Epithelial cell of proximal tubule (primary cell): ENCODE measurements around the gene GJB1. TPM values are rescaled to one million over a fixed set of nuclear protein-coding genes. Genes with fewer than 3 reads are reported as not detected.

Source experiments
- DNase-seq: peaks from one replicate; pipeline ENCODE4 v3.0.0-alpha.2; 2011; ENCODE audit warnings: low read depth
- H3K4me3 ChIP-seq: 2 replicates; pipeline ENCODE4 v1.5.1; 2011; ENCODE audit warnings: low read depth, mild to moderate bottlenecking, low read length
- total RNA-seq: library from RNA; depleted of rRNA; stranded (reverse); fragments of >200 nt; gene quantifications from 2 replicates; pipeline ENCODE4 v1.2.3, GENCODE V29; 2015
- TF ChIP-seq, protein P1 (sequence below): conservative IDR thresholded peaks from 2 replicates; pipeline ENCODE4 v1.5.1; 2012; ENCODE audit warnings: low read depth, mild to moderate bottlenecking, low read length

GJB1 gene
- total RNA-seq, 1 donor from 2014 or later, result 0.40 TPM

DNA sequence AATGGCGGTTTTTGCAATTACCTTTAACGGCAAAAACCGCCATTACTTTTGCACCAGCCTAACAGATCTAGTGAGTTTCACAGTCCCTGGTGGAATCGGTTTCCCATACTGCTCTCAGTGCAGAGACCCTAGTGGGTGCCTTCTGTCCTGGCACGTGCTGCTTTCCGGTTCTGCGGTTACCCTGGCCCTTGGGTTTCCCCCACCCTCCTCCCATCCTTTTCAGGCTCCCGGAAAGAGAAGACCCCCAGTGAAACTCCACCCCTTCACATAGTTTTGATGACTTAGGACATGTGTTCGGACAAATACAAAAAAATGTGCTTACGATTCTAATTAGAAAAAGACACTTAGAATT, 41.5 kb upstream of the GJB1 start:
- peak overlapping the region; percentile 64 for H3K4me3 ChIP-seq
- TF ChIP-seq, protein P1, sequence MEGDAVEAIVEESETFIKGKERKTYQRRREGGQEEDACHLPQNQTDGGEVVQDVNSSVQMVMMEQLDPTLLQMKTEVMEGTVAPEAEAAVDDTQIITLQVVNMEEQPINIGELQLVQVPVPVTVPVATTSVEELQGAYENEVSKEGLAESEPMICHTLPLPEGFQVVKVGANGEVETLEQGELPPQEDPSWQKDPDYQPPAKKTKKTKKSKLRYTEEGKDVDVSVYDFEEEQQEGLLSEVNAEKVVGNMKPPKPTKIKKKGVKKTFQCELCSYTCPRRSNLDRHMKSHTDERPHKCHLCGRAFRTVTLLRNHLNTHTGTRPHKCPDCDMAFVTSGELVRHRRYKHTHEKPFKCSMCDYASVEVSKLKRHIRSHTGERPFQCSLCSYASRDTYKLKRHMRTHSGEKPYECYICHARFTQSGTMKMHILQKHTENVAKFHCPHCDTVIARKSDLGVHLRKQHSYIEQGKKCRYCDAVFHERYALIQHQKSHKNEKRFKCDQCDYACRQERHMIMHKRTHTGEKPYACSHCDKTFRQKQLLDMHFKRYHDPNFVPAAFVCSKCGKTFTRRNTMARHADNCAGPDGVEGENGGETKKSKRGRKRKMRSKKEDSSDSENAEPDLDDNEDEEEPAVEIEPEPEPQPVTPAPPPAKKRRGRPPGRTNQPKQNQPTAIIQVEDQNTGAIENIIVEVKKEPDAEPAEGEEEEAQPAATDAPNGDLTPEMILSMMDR, result no peak
- no peak for DNase-seq

DNA sequence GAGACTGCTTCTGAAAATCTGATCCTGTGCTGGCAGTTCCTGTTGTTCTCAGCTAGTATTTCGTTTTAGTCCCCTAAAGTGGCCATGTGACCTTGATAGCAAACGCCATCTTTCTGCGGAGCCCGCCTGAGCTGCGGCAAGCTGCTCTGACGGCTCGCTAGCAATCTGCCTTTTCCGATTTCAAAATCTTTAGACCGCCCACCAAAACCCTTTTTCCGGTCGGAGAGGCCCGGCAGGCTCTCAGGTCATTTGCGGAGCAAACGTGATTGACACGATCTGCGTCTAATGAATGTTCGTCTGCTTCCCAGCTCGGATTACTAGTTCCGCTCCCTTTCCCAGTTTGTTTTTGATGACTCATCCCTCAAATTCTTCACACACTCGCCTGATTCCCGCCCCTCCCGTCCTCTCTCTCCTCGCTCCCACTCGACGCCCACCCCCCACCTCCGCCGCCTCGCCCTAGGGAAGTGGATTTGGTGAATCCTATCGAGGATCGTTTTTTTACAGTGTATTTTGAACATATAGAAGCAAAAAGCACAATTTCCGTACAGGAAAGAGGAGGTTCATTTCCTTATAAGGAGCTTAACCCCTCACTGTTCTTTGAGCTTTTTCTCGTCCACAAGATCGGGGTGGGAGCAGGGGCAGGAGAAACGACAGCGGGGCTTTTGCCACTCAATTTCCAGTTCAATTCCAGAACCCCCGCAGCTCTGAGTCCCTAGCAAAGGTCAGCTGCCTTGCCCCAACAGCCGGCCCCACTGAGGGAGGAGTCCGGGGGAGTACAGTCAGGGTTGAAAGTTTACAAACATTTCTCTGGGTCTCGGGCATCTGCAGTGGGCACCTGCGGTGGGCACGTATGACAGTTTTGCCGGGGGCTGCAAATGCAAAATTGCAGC, 40.9 kb upstream of the GJB1 start:
- H3K4me3 ChIP-seq, result peak overlapping the region; percentile 64
- peak; percentile 84 for DNase-seq
- TF ChIP-seq, protein P1, result no peak

DNA sequence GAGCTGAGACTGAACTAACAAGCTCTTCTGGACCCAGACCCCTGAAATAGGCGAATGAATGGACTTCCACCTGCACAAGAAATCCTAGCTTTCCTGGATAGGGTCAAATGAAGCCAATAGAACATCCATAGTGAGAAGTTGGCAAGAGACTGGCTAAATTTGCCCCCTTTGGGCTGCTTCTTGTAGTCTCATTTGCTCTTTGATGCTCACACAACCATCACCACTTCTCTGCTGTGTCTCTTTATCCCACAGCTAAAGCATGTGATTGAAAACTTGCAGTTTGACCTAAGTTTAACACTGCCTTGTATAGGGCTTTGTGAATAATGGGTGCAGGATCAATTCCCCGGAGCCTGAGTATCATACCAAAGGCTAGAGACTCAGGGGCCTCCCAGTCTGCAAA, 40.2 kb upstream of the GJB1 start:
- TF ChIP-seq, protein P1, result no peak
- H3K4me3 ChIP-seq, result peak overlapping the region; percentile 52
- no peak for DNase-seq

DNA sequence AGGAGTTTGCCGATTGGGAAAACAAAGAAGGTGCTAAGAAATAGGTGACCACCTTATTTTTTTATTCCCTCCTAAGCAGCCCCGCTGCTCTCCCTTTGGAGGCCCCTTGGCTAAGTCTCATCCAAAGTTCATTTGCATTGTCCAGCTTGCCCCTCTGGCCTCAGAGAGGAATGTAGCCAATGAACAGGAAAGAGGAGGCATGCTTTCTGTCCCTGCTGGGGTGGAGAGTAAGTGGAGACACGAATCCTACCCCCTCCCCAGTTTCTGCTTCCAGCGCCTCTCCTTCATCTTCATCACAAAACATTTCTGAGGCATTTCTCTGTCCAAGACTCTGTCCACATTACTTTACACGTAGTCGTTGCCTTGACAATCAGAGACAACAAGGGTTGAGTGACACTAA, 39.7 kb upstream of the GJB1 start:
- no peak overlapping the region for H3K4me3 ChIP-seq
- TF ChIP-seq, protein P1, result no peak
- DNase-seq, result no peak

DNA sequence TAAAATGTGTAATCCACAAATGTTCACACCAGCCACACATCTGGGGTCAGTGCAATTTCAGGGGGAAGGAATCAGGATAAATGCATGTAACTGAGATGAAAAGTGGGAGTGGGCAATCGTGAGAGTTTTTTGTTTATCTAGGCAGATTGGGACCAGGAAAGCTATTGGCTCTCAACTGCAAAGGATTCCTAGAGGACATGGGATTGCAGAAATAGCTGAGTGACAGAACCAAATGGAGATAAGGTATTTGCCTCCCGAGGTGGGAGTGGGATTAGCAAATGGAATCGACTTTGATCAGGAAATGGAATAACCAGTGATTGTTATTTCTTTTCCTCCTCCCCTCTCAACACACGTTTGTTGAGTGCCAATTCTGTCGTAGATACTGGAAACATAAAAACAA, 38.9 kb upstream of the GJB1 start:
- TF ChIP-seq, protein P1, result no peak
- no peak overlapping the region for H3K4me3 ChIP-seq
- DNase-seq, result no peak

DNA sequence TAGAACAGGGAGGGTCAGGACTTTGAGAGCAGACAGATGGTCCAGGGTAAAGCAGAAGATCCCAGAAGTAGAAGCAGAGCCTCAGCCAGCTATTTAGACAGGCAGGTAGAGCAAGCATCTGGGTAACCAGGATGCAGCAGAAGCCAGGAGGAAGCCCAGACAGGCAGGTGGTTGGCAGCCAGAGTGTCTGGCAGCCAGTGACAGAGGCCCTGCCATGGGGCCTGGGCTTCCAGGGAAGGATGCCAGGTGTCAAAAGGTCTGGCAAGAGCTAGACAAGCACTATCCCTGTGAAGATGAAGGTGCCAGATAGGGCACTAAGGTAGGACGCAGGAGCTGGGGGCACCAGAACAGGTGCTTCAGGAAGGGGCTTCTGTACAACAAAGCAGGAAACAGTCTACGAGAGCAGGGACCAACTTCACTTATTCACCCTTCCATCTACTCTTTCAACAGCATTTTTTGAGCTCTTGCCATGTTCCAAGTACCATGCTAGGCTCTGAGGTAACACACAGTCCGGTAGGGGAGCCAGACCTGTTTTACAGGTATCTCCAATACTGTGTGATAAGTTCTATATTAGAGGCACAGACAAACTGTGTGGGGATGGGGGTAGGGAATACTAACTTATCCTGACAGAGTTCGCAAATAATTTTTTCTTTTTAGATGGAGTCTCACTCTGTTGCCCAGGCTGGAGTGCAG, 38.1 kb upstream of the GJB1 start:
- TF ChIP-seq, protein P1, result no peak
- H3K4me3 ChIP-seq, result no peak overlapping the region
- no peak for DNase-seq

DNA sequence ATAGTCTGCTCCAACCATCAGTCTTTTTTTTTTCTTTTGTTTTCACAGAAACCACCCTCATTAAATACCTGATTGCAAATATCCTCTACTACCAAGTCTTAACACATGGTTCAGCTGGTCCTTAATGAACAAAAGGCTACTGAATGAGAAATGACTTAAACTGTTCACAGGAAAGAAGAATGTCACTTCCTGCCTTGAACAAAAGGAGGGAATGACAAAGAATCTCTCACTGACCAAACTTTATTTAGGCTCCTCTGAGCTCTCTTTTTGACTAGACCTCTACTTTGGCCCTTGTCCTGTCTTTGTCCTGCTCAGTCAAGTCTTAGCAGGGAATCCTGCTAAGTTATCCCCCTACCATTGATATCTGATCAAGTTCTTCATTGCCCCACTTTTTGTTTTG, 31.8 kb upstream of the GJB1 start:
- TF ChIP-seq, protein P1, result no peak
- no peak overlapping the region for H3K4me3 ChIP-seq
- DNase-seq, result no peak
